ENCODE measurements around the gene POLR2E.

The POLR2E gene

GRCh38 chr19:1097810-1098176 is 2.6 kb upstream of the POLR2E start:
- no peak for TF ChIP-seq CTCF (IDR thresholded peaks at IDR 0.05; ENCODE audit: extremely low read depth, missing control alignments)
- no peak for DNase-seq (ENCODE audit: low spot score)

GRCh38 chr19:1094655-1094977 is 559 bp downstream of the POLR2E start:
- TF ChIP-seq CTCF (IDR thresholded peaks at IDR 0.05; ENCODE audit: extremely low read depth, missing control alignments): no peak
- DNase-seq (ENCODE audit: low spot score): no peak

- TF ChIP-seq CTCF (IDR thresholded peaks at IDR 0.05; ENCODE audit: extremely low read depth, missing control alignments): no peak
These were observed 1.2 kb downstream of the POLR2E start for GRCh38 chr19:1093811-1094553.

GRCh38 chr19:1093330-1093729 is 1.8 kb downstream of the POLR2E start:
- TF ChIP-seq CTCF (IDR thresholded peaks at IDR 0.05; ENCODE audit: extremely low read depth, missing control alignments): no peak
- DNase-seq (ENCODE audit: low spot score): no peak

More at GRCh38 chr19:1093811-1094553, 1.2 kb downstream of the POLR2E start:
- no peak for DNase-seq (ENCODE audit: low spot score)

GRCh38 chr19:1091544-1092175 is 3.5 kb downstream of the POLR2E start:
- DNase-seq (ENCODE audit: low spot score): no peak
- TF ChIP-seq CTCF (IDR thresholded peaks at IDR 0.05; ENCODE audit: extremely low read depth, missing control alignments): no peak

- DNase-seq (ENCODE audit: low spot score): no peak
- no peak for TF ChIP-seq CTCF (IDR thresholded peaks at IDR 0.05; ENCODE audit: extremely low read depth, missing control alignments)
These were observed 4.2 kb downstream of the POLR2E start for GRCh38 chr19:1090731-1091543.

- no peak for TF ChIP-seq CTCF (IDR thresholded peaks at IDR 0.05; ENCODE audit: extremely low read depth, missing control alignments)
- DNase-seq (ENCODE audit: low spot score): no peak
These were observed 5.3 kb downstream of the POLR2E start for GRCh38 chr19:1089891-1090290.

Data from GM20000 (cell line).